ENCODE results near the gene IGSF5.
"Not testable (repeated sequence)": the region's sequence is repeated elsewhere in the genome, so short reads cannot be mapped to it uniquely, and the experiment has no call there.

The IGSF5 gene

GRCh38 chr21:39738566-39738965 is 6.4 kb upstream of the IGSF5 start:
- no peak for DNase-seq (ENCODE audit: low read depth in 2 of 3, low spot score in 2 of 3)

GRCh38 chr21:39739531-39739930 is 5.5 kb upstream of the IGSF5 start:
- not testable (repeated sequence) for DNase-seq (ENCODE audit: low read depth in 2 of 3, low spot score in 2 of 3)

GRCh38 chr21:39742561-39742960 is 2.4 kb upstream of the IGSF5 start:
- not testable (repeated sequence) for DNase-seq (ENCODE audit: low read depth in 2 of 3, low spot score in 2 of 3)

- DNase-seq (ENCODE audit: low read depth in 2 of 3, low spot score in 2 of 3): not testable (repeated sequence)
Observed at GRCh38 chr21:39745332-39745731, 349 bp downstream of the IGSF5 start.

GRCh38 chr21:39750670-39751069 is 5.7 kb downstream of the IGSF5 start:
- DNase-seq (ENCODE audit: low read depth in 2 of 3, low spot score in 2 of 3): no peak

GRCh38 chr21:39754811-39755210 is 9.8 kb downstream of the IGSF5 start:
- DNase-seq (ENCODE audit: low read depth in 2 of 3, low spot score in 2 of 3): no peak

- DNase-seq (ENCODE audit: low read depth in 2 of 3, low spot score in 2 of 3): no peak
Observed at GRCh38 chr21:39756285-39756684, 11.3 kb downstream of the IGSF5 start.

- DNase-seq (ENCODE audit: low read depth in 2 of 3, low spot score in 2 of 3): no peak
Observed at GRCh38 chr21:39763272-39763970, 18.4 kb downstream of the IGSF5 start.

- no peak for DNase-seq (ENCODE audit: low read depth in 2 of 3, low spot score in 2 of 3)
Observed at GRCh38 chr21:39774227-39774626, 29.2 kb downstream of the IGSF5 start.

GRCh38 chr21:39775816-39776215 is 30.8 kb downstream of the IGSF5 start:
- DNase-seq (ENCODE audit: low read depth in 2 of 3, low spot score in 2 of 3): no peak

GRCh38 chr21:39776589-39776988 is 31.6 kb downstream of the IGSF5 start:
- no peak for DNase-seq (ENCODE audit: low read depth in 2 of 3, low spot score in 2 of 3)

- no peak for DNase-seq (ENCODE audit: low read depth in 2 of 3, low spot score in 2 of 3)
Observed at GRCh38 chr21:39781331-39781730, 36.3 kb downstream of the IGSF5 start.

GRCh38 chr21:39788383-39788782 is 43.4 kb downstream of the IGSF5 start:
- no peak for DNase-seq (ENCODE audit: low read depth in 2 of 3, low spot score in 2 of 3)

GRCh38 chr21:39796466-39796865 is 51.5 kb downstream of the IGSF5 start:
- no peak for DNase-seq (ENCODE audit: low read depth in 2 of 3, low spot score in 2 of 3)

GRCh38 chr21:39799178-39799577 is 54.2 kb downstream of the IGSF5 start:
- no peak for DNase-seq (ENCODE audit: low read depth in 2 of 3, low spot score in 2 of 3)

GRCh38 chr21:39800311-39800710 is 55.3 kb downstream of the IGSF5 start:
- no peak for DNase-seq (ENCODE audit: low read depth in 2 of 3, low spot score in 2 of 3)

GRCh38 chr21:39802217-39802616 is 57.2 kb downstream of the IGSF5 start:
- DNase-seq (ENCODE audit: low read depth in 2 of 3, low spot score in 2 of 3): no peak

GRCh38 chr21:39803393-39803792 is 58.4 kb downstream of the IGSF5 start:
- no peak for DNase-seq (ENCODE audit: low read depth in 2 of 3, low spot score in 2 of 3)

- no peak for DNase-seq (ENCODE audit: low read depth in 2 of 3, low spot score in 2 of 3)
Observed at GRCh38 chr21:39804240-39804639, 59.3 kb downstream of the IGSF5 start.

GRCh38 chr21:39805983-39806382 is 61.0 kb downstream of the IGSF5 start:
- DNase-seq (ENCODE audit: low read depth in 2 of 3, low spot score in 2 of 3): no peak

- DNase-seq (ENCODE audit: low read depth in 2 of 3, low spot score in 2 of 3): no peak
Observed at GRCh38 chr21:39807738-39808137, 62.8 kb downstream of the IGSF5 start.

GRCh38 chr21:39809936-39810335 is 65.0 kb downstream of the IGSF5 start:
- DNase-seq (ENCODE audit: low read depth in 2 of 3, low spot score in 2 of 3): no peak

GRCh38 chr21:39812983-39813382 is 68.0 kb downstream of the IGSF5 start:
- DNase-seq (ENCODE audit: low read depth in 2 of 3, low spot score in 2 of 3): no peak

Measured in activated CD8-positive, alpha-beta memory T cell treated with anti-CD3 and anti-CD28 coated beads for 48 hours (primary cell).